ENCODE data around the gene PHF12.

GRCh38 chr17:28968914-28969295 is 17.6 kb upstream of the PHF12 start:
- TF ChIP-seq ZNF565 (CRISPR knock-in tag; conservative IDR thresholded peaks at IDR 0.05; ENCODE audit: low read depth), result no peak
- no peak for TF ChIP-seq BACH2 (CRISPR knock-in tag; IDR thresholded peaks at IDR 0.05; ENCODE audit: borderline replicate concordance)
- TF ChIP-seq POU6F1 (CRISPR knock-in tag; IDR thresholded peaks at IDR 0.05; ENCODE audit: borderline replicate concordance, low read depth), result no peak
- no peak for TF ChIP-seq CREB5 (CRISPR knock-in tag; IDR thresholded peaks at IDR 0.05; ENCODE audit: low read depth)
- TF ChIP-seq TCF4 (CRISPR knock-in tag; IDR thresholded peaks at IDR 0.05; ENCODE audit: borderline replicate concordance), result no peak
- TF ChIP-seq ARNTL (CRISPR knock-in tag; IDR thresholded peaks at IDR 0.05; ENCODE audit: borderline replicate concordance, low read depth), result no peak
- no peak for TF ChIP-seq ZFP30 (CRISPR knock-in tag; IDR thresholded peaks at IDR 0.05)
- TF ChIP-seq ZNF70 (CRISPR knock-in tag; IDR thresholded peaks at IDR 0.05), result no peak
- no peak for TF ChIP-seq ZNF8 (CRISPR knock-in tag; IDR thresholded peaks at IDR 0.05)
